Heart left ventricle (tissue), 16 donors: ENCODE data around the gene SPEM2. TPM values are rescaled to one million over a fixed set of nuclear protein-coding genes. Genes with fewer than 3 reads are reported as not detected.
A peak's percentile ranks its signal among the peaks of the same experiment; 100 is the strongest.

ENCODE experiments used
- ATAC-seq, 4 donors: fragments of 200-7000 bp; cut with Tn5 transposase; one replicate each; pipeline ENCODE4 v1.9.1; 2020 to 2022; ENCODE audit warnings: moderate library complexity in 4 of 4, mild to moderate bottlenecking in 3 of 4, moderate number of reproducible peaks in 1 of 4
- DNase-seq, 5 donors: peaks; one replicate each; pipeline ENCODE4 v3.0.0-alpha.2; 2020
- H3K27ac ChIP-seq, 12 donors: fragments of 200-600 bp; sonication (generic) in 4 of 12; one replicate each; pipeline versions ENCODE4 v1.5.0 to v1.8.0; 2016 to 2022; ENCODE audit warnings: mild to moderate bottlenecking in 2 of 12
- H3K27me3 ChIP-seq, 9 donors: fragments of 200-600 bp; sonication (generic) in 2 of 9; one replicate each; pipeline versions ENCODE4 v1.5.1 to v1.8.0; 2016 to 2022; ENCODE audit warnings: mild to moderate bottlenecking in 3 of 9
- H3K36me3 ChIP-seq, 9 donors: fragments of 200-600 bp; sonication (generic) in 2 of 9; one replicate each; pipeline versions ENCODE4 v1.5.0 to v1.8.0; 2018 to 2022; ENCODE audit warnings: mild to moderate bottlenecking in 2 of 9
- H3K4me1 ChIP-seq, 12 donors: fragments of 200-600 bp; sonication (generic) in 4 of 12; one replicate each; pipeline versions ENCODE4 v1.5.0 to v1.8.0; 2016 to 2022; ENCODE audit warnings: mild to moderate bottlenecking in 3 of 12
- H3K4me3 ChIP-seq, 12 donors: fragments of 200-600 bp; sonication (generic) in 4 of 12; one replicate each; pipeline versions ENCODE4 v1.5.0 to v1.8.0; 2017 to 2022; ENCODE audit warnings: mild to moderate bottlenecking in 9 of 12, moderate library complexity in 4 of 12
- H3K9me3 ChIP-seq, 12 donors: fragments of 200-600 bp; sonication (generic) in 4 of 12; one replicate each; pipeline versions ENCODE4 v1.5.0 to v1.8.0; 2016 to 2022; ENCODE audit warnings: mild to moderate bottlenecking in 1 of 12
- CTCF ChIP-seq, 12 donors: fragments of 200-600 bp; sonication (generic) in 4 of 12; IDR thresholded peaks; one replicate each; pipeline versions ENCODE4 v1.5.0 to v1.8.0; 2018 to 2022; ENCODE audit warnings: antibody characterized with exemption in 12 of 12, mild to moderate bottlenecking in 5 of 12
- POLR2A ChIP-seq, 2 donors: fragments of 450-650 bp; IDR thresholded peaks; one replicate each; pipeline ENCODE4 v1.6.1; 2017; ENCODE audit warnings: antibody characterized with exemption in 2 of 2, mild to moderate bottlenecking in 2 of 2, moderate library complexity in 2 of 2
- WGBS, 4 donors: extraction: QIAGEN DNeasy Blood & Tissue Kit in 2 of 4; methylation state at CpG; one replicate each; pipeline versions ENCODE4 v1.1.5 to v1.1.7; 2013 to 2018; 5-methylcytosine and 5-hydroxymethylcytosine counted together
- intact Hi-C, 10 donors: fragments of 100-400 bp; cut with DNase I; formaldehyde crosslinking; loops; one replicate each; pipeline versions ENCODE4 v1.11.1 to v1.14.2; 2022
- polyA plus RNA-seq, 2 donors: library from polyadenylated mRNA; stranded (reverse); fragments of 200-250 nt; gene quantifications; one replicate each; pipeline ENCODE4 v1.2.3, GENCODE V29; 2013
- total RNA-seq, 9 donors: library from RNA; depleted of rRNA in 2 of 9; stranded (reverse); fragments of >200 nt in 2 of 9; fragmentation: NEBNext Ultra II Directional in 3 of 9; extraction: Animal tissue kit (Norgen Biotek cat#: 25700) in 3 of 9; gene quantifications; one replicate each; pipeline versions ENCODE4 v1.1.0 to v1.2.4, GENCODE V29; 2016 to 2023
- donor health status: ischemic (EF 13 %, LVEDD 7.1; RV severe dilation, severe dysfunction).
- donor health status: healthy with polysubstance abuse.
- donor health status: DM: no; HTN: yes; CAD: no.
- donor health status: DM: no; HTN: no; CAD: no.
- donor health status: ischemic (EF 25% LVEDD 6.9; RV normal size, moderate dysfunction).
- donor health status: ischemic (EF 25% LVEDD 5.7; RV mildly dilated, moderate dysfunction).
- donor health status: healthy.
- donor health status: DM: yes; HTN: yes; CAD: no.
- donor health status: ischemic (EF 35%, LVEDD 5.7; RV mildly dilated, moderate dysfunction).
- donor health status: nonischemic (EF 11% LVEDD 7.7; RV severe dilation, severe dysfunction).
- donor health status: DM: yes; HTN: yes; CAD: no.
- donor health status: PGD.
- donor health status: ischemic (EF 29% LVEDD 5.4; RV normal size, mild dysfunction).
- donor health status: nonischemic (EF 23%, LVEDD 6.1; RV moderate dilation, normal function).

The SPEM2 gene
- total and polyA plus RNA-seq, 11 donors, result not detected

DNA sequence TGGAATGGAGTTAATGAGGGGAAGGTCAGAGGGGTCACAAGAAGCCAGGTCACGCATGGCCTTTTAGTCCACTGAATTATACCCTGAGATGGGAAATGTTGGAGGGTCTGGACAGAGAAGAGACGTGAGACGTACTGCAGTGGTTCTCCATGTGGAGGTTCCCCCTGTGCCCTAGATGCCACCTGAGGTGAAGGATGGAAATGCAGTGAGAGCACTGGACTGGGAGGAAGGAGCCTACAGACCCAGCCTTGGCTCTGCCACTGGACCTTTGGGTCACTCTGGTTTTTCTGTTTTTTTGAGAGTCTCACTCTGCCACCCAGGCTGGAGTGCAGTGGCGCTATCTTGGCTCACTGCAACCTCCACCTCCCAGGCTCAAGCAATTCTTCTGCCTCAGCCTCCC, 29.3 kb upstream of the SPEM2 start:
- DNase-seq, result no peak
- Histone ChIP-seq H3K27me3 (no peaks in the 10 kb centered on the region), H3K4me3 (no peak overlapping the region), H3K36me3 (peaks cover 0 to 17% (median 8%) of the 10 kb centered on the region in 9 donors), H3K9me3 (no peaks in the 10 kb centered on the region), H3K27ac (no peak overlapping the region), H3K4me1 (peaks cover 0 to 23% (median 17%) of the 10 kb centered on the region in 12 donors)
- intact Hi-C loops, result no loop called here
- WGBS, 4 donors, result 90 to 96% (median 92%) methylated on average over 4 of the region's 4 CpGs
- TF ChIP-seq POLR2A (IDR thresholded peaks at IDR 0.05) (no peak), CTCF (IDR thresholded peaks at IDR 0.05) (no peak)
- no peak for ATAC-seq

- WGBS, 4 donors, result 83 to 89% (median 87%) methylated on average over 2 of the region's 2 CpGs
- no peak for ATAC-seq
- intact Hi-C loops, result no loop called here
- Histone ChIP-seq H3K9me3 (no peaks in the 10 kb centered on the region), H3K27ac (no peak overlapping the region), H3K4me1 (peaks cover 5 to 31% (median 22%) of the 10 kb centered on the region in 12 donors), H3K27me3 (no peaks in the 10 kb centered on the region), H3K4me3 (no peak overlapping the region), H3K36me3 (no peaks in the 10 kb centered on the region)
- DNase-seq, result no peak
- TF ChIP-seq POLR2A (IDR thresholded peaks at IDR 0.05) (no peak), CTCF (IDR thresholded peaks at IDR 0.05) (no peak)
Observed at GRCh38 chr17:7398612-7399011, 26.8 kb upstream of the SPEM2 start.

DNA sequence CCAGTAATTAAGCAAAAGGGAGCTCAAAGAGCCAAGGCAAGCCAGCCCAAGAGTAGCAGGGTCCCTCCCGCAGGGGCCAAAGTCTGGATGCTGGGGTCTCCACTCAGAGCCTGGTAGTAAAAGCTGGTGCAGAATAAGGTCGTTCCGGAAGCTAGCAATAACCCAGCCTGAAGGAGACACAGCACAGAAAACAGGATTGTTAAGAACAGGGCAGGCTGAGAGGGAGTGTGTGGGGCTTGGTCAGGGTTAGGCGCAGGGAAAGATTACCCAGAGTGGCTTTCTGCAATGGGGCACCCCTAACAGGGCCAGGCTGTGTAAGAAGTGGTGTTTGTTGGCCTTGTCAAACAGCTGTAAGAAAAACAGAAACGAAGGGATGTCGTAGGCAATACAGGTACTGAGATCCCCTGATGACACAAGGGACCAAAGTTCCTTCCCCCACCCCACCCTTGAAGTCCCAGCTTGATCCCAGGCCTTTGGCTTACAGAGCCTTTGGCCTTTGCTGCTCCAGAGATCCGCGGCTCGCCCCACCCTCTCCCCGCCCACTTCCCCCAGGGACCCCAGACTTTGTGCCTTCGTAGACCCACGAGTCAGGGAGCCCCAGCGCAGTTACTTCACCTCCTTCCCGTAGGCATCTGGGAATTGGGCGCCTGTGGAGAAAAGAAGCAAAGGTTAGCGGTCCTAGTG, 22.2 kb upstream of the SPEM2 start:
- peak overlapping the region; percentile 83 to 98 (median 92) for H3K27ac ChIP-seq
- H3K27me3 ChIP-seq, result peaks cover 0 to 5% (median 0%) of the 10 kb centered on the region in 9 donors
- no peaks in the 10 kb centered on the region for H3K9me3 ChIP-seq
- H3K36me3 ChIP-seq, result no peaks in the 10 kb centered on the region
- H3K4me1 ChIP-seq, result peaks cover 5 to 34% (median 17%) of the 10 kb centered on the region in 12 donors
- peak overlapping the region; percentile 35 to 88 (median 69) for H3K4me3 ChIP-seq
- intact Hi-C loops, result loop anchor here in 5 of 10 donors (2.0 to 5.0 kb wide), 4 partner anchors 34 to 79 kb away; partner anchors contain the start of genes KCTD11 (in 2 of the 5), FGF11 (in 1 of the 5), POLR2A (in 1 of the 5) and SLC35G6 (in 1 of the 5)
- ATAC-seq, result peak; percentile 1 to 13 (median 6)
- DNase-seq, result peak in 4 of 5 donors; percentile 67 to 77 (median 74)
- WGBS, 4 donors, result 6 to 19% (median 10%) methylated on average over 10 to 16 of the region's 16 CpGs
- no peak for TF ChIP-seq CTCF (IDR thresholded peaks at IDR 0.05)
- TF ChIP-seq POLR2A (IDR thresholded peaks at IDR 0.05), result no peak

DNA sequence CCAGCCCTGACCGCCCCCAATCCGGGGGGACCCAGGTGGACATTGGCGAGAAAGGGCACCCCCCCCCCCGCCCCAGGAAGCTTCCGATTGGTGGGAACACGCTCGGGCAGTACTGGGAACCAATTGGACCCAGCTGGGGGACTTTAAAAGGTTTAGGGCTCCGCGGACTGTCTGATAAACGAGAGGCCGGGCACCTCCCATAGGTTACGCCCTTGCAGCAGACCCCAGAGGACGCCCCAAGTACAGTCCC, 21.8 kb upstream of the SPEM2 start:
- Histone ChIP-seq H3K4me1 (peaks cover 5 to 34% (median 17%) of the 10 kb centered on the region in 12 donors), H3K36me3 (peaks cover 0 to 4% (median 0%) of the 10 kb centered on the region in 9 donors), H3K9me3 (no peaks in the 10 kb centered on the region), H3K27me3 (peaks cover 0 to 5% (median 0%) of the 10 kb centered on the region in 9 donors), H3K4me3 (peak overlapping the region; percentile 35 to 88 (median 69)), H3K27ac (peak overlapping the region; percentile 83 to 98 (median 92))
- TF ChIP-seq POLR2A (IDR thresholded peaks at IDR 0.05) (no peak), CTCF (IDR thresholded peaks at IDR 0.05) (no peak)
- 0% methylated on average over 3 to 13 of the region's 13 CpGs for WGBS, 4 donors
- intact Hi-C loops, result loop anchor here in 5 of 10 donors (2.0 to 5.0 kb wide), 4 partner anchors 34 to 79 kb away; partner anchors contain the start of genes KCTD11 (in 2 of the 5), FGF11 (in 1 of the 5), POLR2A (in 1 of the 5) and SLC35G6 (in 1 of the 5)
- no peak for DNase-seq
- peak; percentile 30 to 64 (median 59) for ATAC-seq
